ENCODE results near the gene DOCK7. TPM values are rescaled to one million over a fixed set of nuclear protein-coding genes. Genes with fewer than 3 reads are reported as not detected.

DOCK7 gene
- total RNA-seq, 1 experiment from 2014 or later, result 70.1 TPM

GRCh38 chr1:62589321-62589720 is 98.9 kb downstream of the DOCK7 start:
- no peak overlapping the region for H2AFZ ChIP-seq (ENCODE audit: low read length)
- no peaks in the 10 kb centered on the region for H3K9me3 ChIP-seq (ENCODE audit: low read length)
- no peak overlapping the region for H3K4me3 ChIP-seq (ENCODE audit: low read length)
- no peak overlapping the region for H3K9ac ChIP-seq (ENCODE audit: low read length)
- TF ChIP-seq EZH2phosphoT487 (IDR thresholded peaks at IDR 0.05; ENCODE audit: borderline replicate concordance, low read length), result no peak
- no peak overlapping the region for H3K27ac ChIP-seq (ENCODE audit: low read length)
- DNase-seq, result no peak
- no peaks in the 10 kb centered on the region for H3K36me3 ChIP-seq (ENCODE audit: low read depth, low read length)
- H3K4me1 ChIP-seq (ENCODE audit: insufficient read depth, low read length), result no peaks in the 10 kb centered on the region
- ATAC-seq, result no peak
- H3K79me2 ChIP-seq (ENCODE audit: low read length), result no peaks in the 10 kb centered on the region
- ChIA-PET POLR2A (ENCODE audit: unreplicated experiment) (no interaction called here), CTCF (no interaction called here)
- H3K27me3 ChIP-seq (ENCODE audit: low read length), result no peaks in the 10 kb centered on the region
- no peak overlapping the region for H3K4me2 ChIP-seq (ENCODE audit: low read length)
- BruUV-seq (replicated peaks), result no TSS peak
- no peaks in the 10 kb centered on the region for H3K9me2 ChIP-seq (replicated peaks; ENCODE audit: low read length)
- H4K20me1 ChIP-seq (ENCODE audit: low read length), result no peaks in the 10 kb centered on the region
- intact Hi-C loops (cut with micrococcal nuclease), result no loop called here
- H3F3A ChIP-seq (ENCODE audit: low read length, unreplicated experiment), result no peaks in the 10 kb centered on the region

GRCh38 chr1:62588000-62588399 is 100.2 kb downstream of the DOCK7 start:
- H3K27me3 ChIP-seq (ENCODE audit: low read length), result no peaks in the 10 kb centered on the region
- no peak overlapping the region for H3K9ac ChIP-seq (ENCODE audit: low read length)
- H4K20me1 ChIP-seq (ENCODE audit: low read length), result no peaks in the 10 kb centered on the region
- CTCF ChIA-PET, result no interaction called here
- intact Hi-C loops (cut with micrococcal nuclease), result no loop called here
- H3K4me1 ChIP-seq (ENCODE audit: insufficient read depth, low read length), result no peaks in the 10 kb centered on the region
- H3K4me3 ChIP-seq (ENCODE audit: low read length), result no peak overlapping the region
- no peaks in the 10 kb centered on the region for H3K36me3 ChIP-seq (ENCODE audit: low read depth, low read length)
- ATAC-seq, result no peak
- DNase-seq, result no peak
- no peaks in the 10 kb centered on the region for H3F3A ChIP-seq (ENCODE audit: low read length, unreplicated experiment)
- H3K79me2 ChIP-seq (ENCODE audit: low read length), result no peaks in the 10 kb centered on the region
- BruUV-seq (replicated peaks), result no TSS peak
- no peak overlapping the region for H3K4me2 ChIP-seq (ENCODE audit: low read length)
- no peak overlapping the region for H3K27ac ChIP-seq (ENCODE audit: low read length)
- H3K9me3 ChIP-seq (ENCODE audit: low read length), result no peaks in the 10 kb centered on the region
- no peak overlapping the region for H2AFZ ChIP-seq (ENCODE audit: low read length)
- H3K9me2 ChIP-seq (replicated peaks; ENCODE audit: low read length), result no peaks in the 10 kb centered on the region
- no peak for TF ChIP-seq EZH2 (IDR thresholded peaks at IDR 0.05; ENCODE audit: low read length, unreplicated experiment)
- TF ChIP-seq EZH2phosphoT487 (IDR thresholded peaks at IDR 0.05; ENCODE audit: borderline replicate concordance, low read length), result no peak
- TF ChIP-seq CTCF (conservative IDR thresholded peaks at IDR 0.05; ENCODE audit: low read depth, low read length), result no peak
- POLR2A ChIA-PET (ENCODE audit: unreplicated experiment), result no interaction called here

GRCh38 chr1:62585469-62586155 is 102.6 kb downstream of the DOCK7 start:
- ChIA-PET POLR2A (ENCODE audit: unreplicated experiment) (no interaction called here), CTCF (no interaction called here)
- no peak overlapping the region for H3K4me2 ChIP-seq (ENCODE audit: low read length)
- no peaks in the 10 kb centered on the region for H3K4me1 ChIP-seq (ENCODE audit: insufficient read depth, low read length)
- no peaks in the 10 kb centered on the region for H3K9me3 ChIP-seq (ENCODE audit: low read length)
- intact Hi-C loops (cut with micrococcal nuclease), result no loop called here
- H2AFZ ChIP-seq (ENCODE audit: low read length), result no peak overlapping the region
- H3K9ac ChIP-seq (ENCODE audit: low read length), result no peak overlapping the region
- no peaks in the 10 kb centered on the region for H3K9me2 ChIP-seq (replicated peaks; ENCODE audit: low read length)
- no peak overlapping the region for H3K4me3 ChIP-seq (ENCODE audit: low read length)
- H3K27ac ChIP-seq (ENCODE audit: low read length), result no peak overlapping the region
- no peaks in the 10 kb centered on the region for H3K36me3 ChIP-seq (ENCODE audit: low read depth, low read length)
- no peak for DNase-seq
- no peaks in the 10 kb centered on the region for H4K20me1 ChIP-seq (ENCODE audit: low read length)
- ATAC-seq, result no peak
- no peak for TF ChIP-seq CTCF (conservative IDR thresholded peaks at IDR 0.05; ENCODE audit: low read depth, low read length)
- no peak for TF ChIP-seq EZH2 (IDR thresholded peaks at IDR 0.05; ENCODE audit: low read length, unreplicated experiment)
- TF ChIP-seq EZH2phosphoT487 (IDR thresholded peaks at IDR 0.05; ENCODE audit: borderline replicate concordance, low read length), result no peak
- no peaks in the 10 kb centered on the region for H3K79me2 ChIP-seq (ENCODE audit: low read length)
- BruUV-seq (replicated peaks), result no TSS peak
- no peaks in the 10 kb centered on the region for H3K27me3 ChIP-seq (ENCODE audit: low read length)
- no peaks in the 10 kb centered on the region for H3F3A ChIP-seq (ENCODE audit: low read length, unreplicated experiment)
